Endothelial cell of umbilical vein (primary cell): Measurements from ENCODE around the gene VKORC1. TPM values are rescaled to one million over a fixed set of nuclear protein-coding genes. Genes with fewer than 3 reads are reported as not detected.

Source experiments
- BruUV-seq: library from RNA; stranded (reverse); fragments of 400-500 nt; replicated peaks from 2 replicates; lab custom pipeline; 2021; lab: Mats Ljungman, UMichigan
- CTCF ChIA-PET: fragments of 300-600, 350-600 bp; sonication (Branson Sonifier 250); formaldehyde crosslinking; loops from one replicate; lab custom pipeline; 2021; ENCODE audit warnings: antibody characterized with exemption, inconsistent platforms; lab: Charles Lee
- POLR2A ChIA-PET: fragments of 300-600, 350-600 bp; sonication (Branson Sonifier 250); formaldehyde crosslinking; loops from one replicate; lab custom pipeline; 2021; ENCODE audit warnings: antibody characterized with exemption, inconsistent platforms; lab: Charles Lee
- DNase-seq: peaks from one replicate; pipeline ENCODE4 v3.0.0-alpha.2; 2011; ENCODE audit warnings: low read depth, low spot score
- FAIRE-seq: peaks from 2 replicates; lab custom pipeline; 2011; peaks lifted over from hg19 to GRCh38; lab: Jason Lieb, UNC
- H2AFZ ChIP-seq: 2 replicates; pipeline ENCODE4 v1.6.0; 2012; ENCODE audit warnings: low read depth, low read length, control low read depth, inconsistent platforms
- H3K27ac ChIP-seq: 2 replicates; pipeline ENCODE4 v1.5.1; 2011; ENCODE audit warnings: low read depth, mild to moderate bottlenecking, control low read depth, low read length, moderate library complexity; ENCODE audit not compliant: insufficient read depth
- H3K27me3 ChIP-seq, 2 experiments: 2 replicates each; pipeline versions ENCODE4 v1.6.0 to v1.6.1; 2011; ENCODE audit warnings: low read length in 2 of 2, mixed read lengths in 1 of 2; ENCODE audit not compliant: control insufficient read depth in 2 of 2, insufficient read depth in 2 of 2
- H3K36me3 ChIP-seq, 2 experiments: 2 replicates in 1 of 2; 3 replicates in 1 of 2; pipeline ENCODE4 v1.5.1; 2011; ENCODE audit warnings: low read length in 2 of 2, mild to moderate bottlenecking in 1 of 2, moderate library complexity in 1 of 2; ENCODE audit not compliant: control insufficient read depth in 2 of 2, insufficient read depth in 2 of 2; ENCODE audit errors: extremely low read depth in 1 of 2
- H3K4me1 ChIP-seq: 3 replicates; pipeline ENCODE4 v1.5.1; 2011; ENCODE audit warnings: mild to moderate bottlenecking, low read length; ENCODE audit not compliant: control insufficient read depth, insufficient read depth; ENCODE audit errors: extremely low read depth
- H3K4me2 ChIP-seq: 2 replicates; pipeline ENCODE4 v1.6.1; 2011; ENCODE audit warnings: low read length, control low read depth, mixed read lengths; ENCODE audit not compliant: insufficient read depth
- H3K4me3 ChIP-seq, 3 experiments: fragments of 200-600 bp in 1 of 3; sonication (generic), shearing (Covaris generic) in 1 of 3; replicated peaks in 1 of 3; 2 replicates each; pipeline ENCODE4 v1.5.1; 2011 to 2016; ENCODE audit warnings: control low read depth in 3 of 3, low read length in 3 of 3, mild to moderate bottlenecking in 2 of 3, inconsistent platforms in 1 of 3, low read depth in 1 of 3, moderate library complexity in 1 of 3; ENCODE audit not compliant: insufficient read depth in 1 of 3
- H3K79me2 ChIP-seq: 2 replicates; pipeline ENCODE4 v1.6.0; 2012; ENCODE audit warnings: low read length, inconsistent platforms; ENCODE audit not compliant: control insufficient read depth, insufficient read depth
- H3K9ac ChIP-seq: replicated peaks from 2 replicates; pipeline ENCODE3; 2011; ENCODE audit warnings: low read length, control low read depth; ENCODE audit not compliant: insufficient read depth; ENCODE audit errors: extremely low read depth
- H3K9me1 ChIP-seq: replicated peaks from 3 replicates; pipeline ENCODE4 v1.6.0; 2011; ENCODE audit warnings: mild to moderate bottlenecking, low read length; ENCODE audit not compliant: control insufficient read depth, insufficient read depth; ENCODE audit errors: extremely low read depth
- H3K9me3 ChIP-seq: replicated peaks from 2 replicates; pipeline ENCODE4 v1.5.1; 2012; ENCODE audit warnings: low read length, inconsistent platforms; ENCODE audit not compliant: control insufficient read depth, insufficient read depth
- H4K20me1 ChIP-seq: replicated peaks from 2 replicates; pipeline ENCODE3; 2011; ENCODE audit warnings: mild to moderate bottlenecking, low read length; ENCODE audit not compliant: control insufficient read depth, insufficient read depth; ENCODE audit errors: extremely low read depth
- EZH2 ChIP-seq: IDR thresholded peaks from 2 replicates; pipeline ENCODE4 v1.6.1; 2012; ENCODE audit warnings: borderline replicate concordance, low read depth, mild to moderate bottlenecking, moderate library complexity, low read length, inconsistent platforms; ENCODE audit not compliant: severe bottlenecking
- FOS ChIP-seq: IDR thresholded peaks from 2 replicates; pipeline ENCODE4 v1.6.1; 2011; ENCODE audit warnings: mild to moderate bottlenecking, low read length, moderate library complexity, borderline replicate concordance; ENCODE audit not compliant: insufficient read depth
- GATA2 ChIP-seq: IDR thresholded peaks from 2 replicates; pipeline ENCODE4 v1.7.0; 2011; ENCODE audit warnings: low read depth, mild to moderate bottlenecking, moderate library complexity, mixed read lengths, low read length; ENCODE audit not compliant: insufficient read length, insufficient read depth
- JUN ChIP-seq: IDR thresholded peaks from 2 replicates; pipeline ENCODE4 v1.6.1; 2011; ENCODE audit warnings: borderline replicate concordance, low read depth; ENCODE audit not compliant: insufficient read length, insufficient read depth
- MAX ChIP-seq: IDR thresholded peaks from 2 replicates; pipeline ENCODE4 v1.6.1; 2011; ENCODE audit not compliant: insufficient read depth, insufficient read length
- MYC ChIP-seq: IDR thresholded peaks from one replicate; pipeline ENCODE4 v1.6.1; 2011; ENCODE audit warnings: mild to moderate bottlenecking, low read depth, low read length
- POLR2A ChIP-seq: IDR thresholded peaks from 2 replicates; pipeline ENCODE4 v1.6.1; 2012; ENCODE audit warnings: low read depth, mild to moderate bottlenecking, control low read depth, low read length
- POLR2AphosphoS5 ChIP-seq: IDR thresholded peaks from 2 replicates; pipeline ENCODE4 v1.6.1; 2012; ENCODE audit warnings: low read depth, mild to moderate bottlenecking, control low read depth, low read length, moderate library complexity; ENCODE audit not compliant: insufficient read depth
- dilution Hi-C: fragments of 300-500 bp; cut with MboI; formaldehyde crosslinking; loops from one replicate; pipeline ENCODE4 v1.15.0; 2019; ENCODE audit warnings: low sequenced_read_pairs; ENCODE audit not compliant: extremely low pct_ligation_motif_present
- intact Hi-C: fragments of 100-400 bp; cut with micrococcal nuclease; formaldehyde crosslinking; loops from one replicate; pipeline ENCODE4 v1.10.0; 2022
- polyA plus RNA-seq, 4 experiments: library from polyadenylated mRNA; depleted of rRNA in 3 of 4; stranded (reverse) in 3 of 4; unstranded in 1 of 4; fragments of >200 nt; gene quantifications; 2 replicates each; pipeline versions ENCODE4 v1.2.1 to v1.2.3, GENCODE V29; 2011 to 2012; ENCODE audit warnings: missing spikeins in 1 of 4
- total RNA-seq: library from RNA; stranded (reverse); gene quantifications from 2 replicates; pipeline ENCODE4 v1.2.3, GENCODE V29; 2021
- TF ChIP-seq, protein P1 (sequence below), 2 donors: IDR thresholded peaks; 1 replicate in 1 of 2; 2 replicates in 1 of 2; pipeline ENCODE4 v1.5.1; 2011; ENCODE audit warnings: low read length in 2 of 2, mild to moderate bottlenecking in 2 of 2, moderate library complexity in 2 of 2, control low read depth in 1 of 2, inconsistent platforms in 1 of 2, low read depth in 1 of 2; ENCODE audit not compliant: insufficient read depth in 1 of 2; ENCODE audit errors: extremely low read depth in 1 of 2

Gene VKORC1
- total and polyA plus RNA-seq, 2 donors (not counting 3 experiments of a cell fraction or from before 2014, with no cell fraction given): 93.5 to 586 TPM

- no peak overlapping the region for H3K9ac ChIP-seq
- TF ChIP-seq POLR2A (no peak), GATA2 (no peak), EZH2 (no peak), MYC (no peak), POLR2AphosphoS5 (no peak), MAX (no peak), FOS (no peak), JUN (no peak)
- TF ChIP-seq, protein P1, sequence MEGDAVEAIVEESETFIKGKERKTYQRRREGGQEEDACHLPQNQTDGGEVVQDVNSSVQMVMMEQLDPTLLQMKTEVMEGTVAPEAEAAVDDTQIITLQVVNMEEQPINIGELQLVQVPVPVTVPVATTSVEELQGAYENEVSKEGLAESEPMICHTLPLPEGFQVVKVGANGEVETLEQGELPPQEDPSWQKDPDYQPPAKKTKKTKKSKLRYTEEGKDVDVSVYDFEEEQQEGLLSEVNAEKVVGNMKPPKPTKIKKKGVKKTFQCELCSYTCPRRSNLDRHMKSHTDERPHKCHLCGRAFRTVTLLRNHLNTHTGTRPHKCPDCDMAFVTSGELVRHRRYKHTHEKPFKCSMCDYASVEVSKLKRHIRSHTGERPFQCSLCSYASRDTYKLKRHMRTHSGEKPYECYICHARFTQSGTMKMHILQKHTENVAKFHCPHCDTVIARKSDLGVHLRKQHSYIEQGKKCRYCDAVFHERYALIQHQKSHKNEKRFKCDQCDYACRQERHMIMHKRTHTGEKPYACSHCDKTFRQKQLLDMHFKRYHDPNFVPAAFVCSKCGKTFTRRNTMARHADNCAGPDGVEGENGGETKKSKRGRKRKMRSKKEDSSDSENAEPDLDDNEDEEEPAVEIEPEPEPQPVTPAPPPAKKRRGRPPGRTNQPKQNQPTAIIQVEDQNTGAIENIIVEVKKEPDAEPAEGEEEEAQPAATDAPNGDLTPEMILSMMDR (IDR thresholded peaks at IDR 0.05; ENCODE audit: extremely low read depth in 1 of 2, insufficient read depth in 1 of 2, low read depth in 1 of 2, low read length in 2 of 2): no peak
- no peaks in the 10 kb centered on the region for H3K9me1 ChIP-seq
- no peaks in the 10 kb centered on the region for H3K9me3 ChIP-seq
- H3K4me3 ChIP-seq: no peak overlapping the region
- ChIA-PET CTCF (interaction anchor here (0.7 to 2.6 kb wide), 35 partner anchors 9 to 726 kb away, joined by 3 to 31 read pairs (median 7); partner anchors contain the start of genes ARMC5, FUS, HSD3B7 and KAT8), POLR2A (interaction anchor here (2.7 kb wide), 2 partner anchors 26 to 37 kb away, joined by 31 to 37 read pairs; partner anchors contain the start of genes FUS and KAT8)
- no peak overlapping the region for H3K4me2 ChIP-seq
- H3K27me3 ChIP-seq: peaks cover 13 to 21% of the 10 kb centered on the region in 2 experiments
- dilution Hi-C loops: no loop called here
- H3K27ac ChIP-seq: no peak overlapping the region
- FAIRE-seq: no peak
- peaks cover 13% of the 10 kb centered on the region for H3K4me1 ChIP-seq
- H3K36me3 ChIP-seq: no peaks in the 10 kb centered on the region
- BruUV-seq: no TSS peak
- H4K20me1 ChIP-seq: no peaks in the 10 kb centered on the region
- DNase-seq: no peak
- intact Hi-C loops: loop anchor here (2.0 to 5.0 kb wide), 2 partner anchors 36 to 726 kb away; partner anchors contain the start of gene BCKDK
- no peaks in the 10 kb centered on the region for H3K79me2 ChIP-seq
- H2AFZ ChIP-seq: peak overlapping the region; percentile 96
These were observed 48.6 kb upstream of the VKORC1 start for GRCh38 chr16:31143011-31143693.
